B cell (primary cell): ENCODE measurements around the gene ECT2.

ENCODE experiments used
- CTCF ChIP-seq: fragments of 200-600 bp; IDR thresholded peaks from one replicate; pipeline ENCODE4 v1.8.0; 2022; ENCODE audit warnings: antibody characterized with exemption, mild to moderate bottlenecking
- EZH2 ChIP-seq: IDR thresholded peaks from 2 replicates; pipeline ENCODE4 v1.6.1; 2012; ENCODE audit warnings: borderline replicate concordance, low read depth, mild to moderate bottlenecking, moderate library complexity, low read length; ENCODE audit not compliant: insufficient read depth, poor library complexity, severe bottlenecking

GRCh38 chr3:172844428-172844827, 93.9 kb downstream of the ECT2 start:
- TF ChIP-seq CTCF (no peak), EZH2 (no peak)
